Peyer's patch (tissue), 4 donors: ENCODE measurements around the gene PRR7. TPM values are rescaled to one million over a fixed set of nuclear protein-coding genes. Genes with fewer than 3 reads are reported as not detected.

Experiments
- DNase-seq, 3 donors: peaks; one replicate each; pipeline ENCODE4 v3.0.0-alpha.2; 2017 to 2019
- H3K27ac ChIP-seq, 4 donors: fragments of 200-600 bp; sonication (generic); one replicate each; pipeline ENCODE4 v1.5.1; 2016 to 2019
- H3K27me3 ChIP-seq, 2 donors: fragments of 200-600 bp; sonication (generic); one replicate each; pipeline ENCODE4 v1.5.1; 2019
- H3K36me3 ChIP-seq, 3 donors: fragments of 200-600 bp; sonication (generic); one replicate each; pipeline ENCODE4 v1.5.1; 2016 to 2019
- H3K4me1 ChIP-seq, 4 donors: fragments of 200-600 bp; sonication (generic); one replicate each; pipeline ENCODE4 v1.5.1; 2016 to 2019
- H3K4me3 ChIP-seq, 4 donors: fragments of 200-600 bp; sonication (generic); 1 replicate in 3 of 4; 2 replicates in 1 of 4; pipeline ENCODE4 v1.5.1; 2016 to 2019; ENCODE audit warnings: mild to moderate bottlenecking in 1 of 4
- H3K9me3 ChIP-seq, 4 donors: fragments of 200-600 bp; sonication (generic); one replicate each; pipeline ENCODE4 v1.5.1; 2016 to 2019; ENCODE audit warnings: mild to moderate bottlenecking in 1 of 4
- POLR2A ChIP-seq, 2 donors: fragments of 450-650 bp; IDR thresholded peaks; one replicate each; pipeline ENCODE4 v1.5.1; 2017; ENCODE audit warnings: antibody characterized with exemption in 2 of 2, mild to moderate bottlenecking in 2 of 2, moderate library complexity in 2 of 2
- total RNA-seq, 4 donors: library from RNA; depleted of rRNA; stranded (reverse); fragments of >200 nt; gene quantifications; one replicate each; pipeline ENCODE4 v1.1.0, GENCODE V29; 2016
- TF ChIP-seq, protein P1 (sequence below), 6 experiments: fragments of 450-650 bp in 4 of 6; fragments of 200-600 bp in 2 of 6; sonication (generic) in 1 of 6; IDR thresholded peaks; one replicate each; pipeline ENCODE4 v1.5.1; 2017 to 2019; ENCODE audit warnings: antibody characterized with exemption in 6 of 6, mild to moderate bottlenecking in 3 of 6, moderate library complexity in 1 of 6

PRR7 gene
- total RNA-seq, 4 donors from 2014 or later, result 0.70 to 2.2 (median 1.9) TPM; not detected in 1

DNA sequence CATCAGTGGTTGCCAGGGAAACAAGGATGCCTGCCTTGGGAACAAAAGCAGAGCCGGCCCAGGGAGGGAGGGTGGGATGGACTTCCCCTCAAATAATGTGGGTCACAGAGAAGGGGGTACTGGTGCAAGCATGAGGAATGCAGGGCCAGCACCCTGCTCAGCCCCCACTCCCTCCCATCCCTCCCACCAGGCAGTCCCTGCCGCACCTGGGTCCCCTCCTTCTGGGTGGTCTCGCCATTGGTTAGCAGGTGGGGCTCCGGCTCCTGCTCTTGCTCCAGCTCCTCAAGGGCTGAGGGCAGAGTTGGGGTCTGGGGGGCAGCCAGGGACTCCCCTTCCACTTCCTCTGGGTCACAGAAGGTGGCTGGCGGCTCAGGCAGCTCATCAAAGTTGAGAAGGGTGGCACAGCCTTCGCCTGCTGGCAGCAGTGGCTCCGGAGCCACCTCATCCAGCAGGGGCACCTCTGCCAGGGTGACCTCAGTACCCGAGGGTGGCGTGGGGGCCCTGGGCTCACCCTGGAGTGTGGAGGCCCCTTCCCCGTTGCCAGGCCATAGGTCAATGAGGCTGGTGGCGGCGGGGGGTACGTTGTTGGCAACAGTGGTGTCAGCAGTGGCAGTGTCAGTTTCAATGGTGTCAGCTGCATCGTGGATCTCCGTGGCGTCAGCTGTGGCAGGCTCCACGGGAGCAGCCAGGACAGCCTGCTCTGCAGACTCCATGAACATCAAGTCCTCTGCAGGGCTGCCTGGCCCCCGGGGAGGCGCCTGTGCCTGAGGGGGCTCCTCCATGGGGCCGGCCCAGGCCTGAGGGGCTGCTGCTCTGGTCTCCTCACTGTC lies 11.5 kb downstream of the PRR7 start:
- Histone ChIP-seq H3K4me1 (peaks cover 3 to 24% (median 10%) of the 10 kb centered on the region in 4 donors), H3K4me3 (no peak overlapping the region), H3K27me3 (no peaks in the 10 kb centered on the region), H3K9me3 (no peaks in the 10 kb centered on the region), H3K36me3 (no peaks in the 10 kb centered on the region), H3K27ac (no peak overlapping the region)
- no peak for DNase-seq
- TF ChIP-seq, protein P1, sequence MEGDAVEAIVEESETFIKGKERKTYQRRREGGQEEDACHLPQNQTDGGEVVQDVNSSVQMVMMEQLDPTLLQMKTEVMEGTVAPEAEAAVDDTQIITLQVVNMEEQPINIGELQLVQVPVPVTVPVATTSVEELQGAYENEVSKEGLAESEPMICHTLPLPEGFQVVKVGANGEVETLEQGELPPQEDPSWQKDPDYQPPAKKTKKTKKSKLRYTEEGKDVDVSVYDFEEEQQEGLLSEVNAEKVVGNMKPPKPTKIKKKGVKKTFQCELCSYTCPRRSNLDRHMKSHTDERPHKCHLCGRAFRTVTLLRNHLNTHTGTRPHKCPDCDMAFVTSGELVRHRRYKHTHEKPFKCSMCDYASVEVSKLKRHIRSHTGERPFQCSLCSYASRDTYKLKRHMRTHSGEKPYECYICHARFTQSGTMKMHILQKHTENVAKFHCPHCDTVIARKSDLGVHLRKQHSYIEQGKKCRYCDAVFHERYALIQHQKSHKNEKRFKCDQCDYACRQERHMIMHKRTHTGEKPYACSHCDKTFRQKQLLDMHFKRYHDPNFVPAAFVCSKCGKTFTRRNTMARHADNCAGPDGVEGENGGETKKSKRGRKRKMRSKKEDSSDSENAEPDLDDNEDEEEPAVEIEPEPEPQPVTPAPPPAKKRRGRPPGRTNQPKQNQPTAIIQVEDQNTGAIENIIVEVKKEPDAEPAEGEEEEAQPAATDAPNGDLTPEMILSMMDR (IDR thresholded peaks at IDR 0.05), result no peak
- no peak for TF ChIP-seq POLR2A (IDR thresholded peaks at IDR 0.05)

DNA sequence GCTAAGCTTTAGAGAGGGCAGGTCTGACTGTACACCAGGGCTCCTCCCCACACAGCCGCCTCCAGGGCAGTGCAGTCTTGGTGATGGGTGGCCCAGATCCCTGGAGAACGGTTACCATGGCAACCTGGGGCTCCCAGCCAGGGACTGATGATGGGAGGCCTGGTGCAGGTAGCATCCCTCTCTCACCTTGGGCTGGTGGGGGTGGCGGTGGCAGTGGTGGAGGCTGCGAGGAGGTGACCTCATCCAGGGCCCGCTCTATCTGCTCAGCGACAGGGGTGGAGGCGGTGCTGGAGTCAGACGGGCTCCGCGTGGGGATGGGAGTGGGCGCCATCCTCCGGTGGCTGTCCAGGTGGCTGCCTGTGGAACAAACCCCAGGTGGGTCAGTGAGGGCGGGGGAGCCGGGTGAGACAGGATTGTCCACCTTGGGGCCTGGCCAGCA lies 12.3 kb downstream of the PRR7 start:
- TF ChIP-seq, protein P1 (IDR thresholded peaks at IDR 0.05), result no peak
- TF ChIP-seq POLR2A (IDR thresholded peaks at IDR 0.05), result no peak
- Histone ChIP-seq H3K36me3 (no peaks in the 10 kb centered on the region), H3K27me3 (no peaks in the 10 kb centered on the region), H3K4me1 (peaks cover 3 to 18% (median 8%) of the 10 kb centered on the region in 4 donors), H3K4me3 (no peak overlapping the region), H3K9me3 (no peaks in the 10 kb centered on the region), H3K27ac (no peak overlapping the region)
- DNase-seq, result no peak

DNA sequence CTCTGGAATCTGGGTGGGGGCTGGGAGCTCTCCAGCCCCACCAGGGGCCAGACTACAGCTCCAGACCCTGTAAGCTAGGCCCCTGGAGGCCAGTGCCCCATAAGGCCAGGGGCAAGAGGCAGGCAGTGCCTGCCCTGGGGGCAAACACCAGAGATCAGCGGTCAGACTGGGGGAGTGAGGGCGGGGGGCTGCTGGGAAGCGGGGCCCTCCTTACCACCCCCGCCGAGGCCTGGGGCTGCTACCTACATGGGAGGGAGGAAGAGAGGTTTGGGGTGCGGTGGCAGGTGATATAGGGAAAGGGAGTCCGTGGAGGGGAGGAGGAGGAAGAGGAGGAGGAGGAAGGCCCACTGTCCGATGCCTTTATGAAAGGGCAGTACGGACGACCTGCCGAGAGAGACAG lies 12.7 kb downstream of the PRR7 start:
- Histone ChIP-seq H3K36me3 (no peaks in the 10 kb centered on the region), H3K4me3 (no peak overlapping the region), H3K9me3 (no peaks in the 10 kb centered on the region), H3K27me3 (no peaks in the 10 kb centered on the region), H3K4me1 (peaks cover 3 to 14% (median 4%) of the 10 kb centered on the region in 4 donors), H3K27ac (no peak overlapping the region)
- DNase-seq, result no peak
- TF ChIP-seq, protein P1 (IDR thresholded peaks at IDR 0.05), result no peak
- no peak for TF ChIP-seq POLR2A (IDR thresholded peaks at IDR 0.05)

DNA sequence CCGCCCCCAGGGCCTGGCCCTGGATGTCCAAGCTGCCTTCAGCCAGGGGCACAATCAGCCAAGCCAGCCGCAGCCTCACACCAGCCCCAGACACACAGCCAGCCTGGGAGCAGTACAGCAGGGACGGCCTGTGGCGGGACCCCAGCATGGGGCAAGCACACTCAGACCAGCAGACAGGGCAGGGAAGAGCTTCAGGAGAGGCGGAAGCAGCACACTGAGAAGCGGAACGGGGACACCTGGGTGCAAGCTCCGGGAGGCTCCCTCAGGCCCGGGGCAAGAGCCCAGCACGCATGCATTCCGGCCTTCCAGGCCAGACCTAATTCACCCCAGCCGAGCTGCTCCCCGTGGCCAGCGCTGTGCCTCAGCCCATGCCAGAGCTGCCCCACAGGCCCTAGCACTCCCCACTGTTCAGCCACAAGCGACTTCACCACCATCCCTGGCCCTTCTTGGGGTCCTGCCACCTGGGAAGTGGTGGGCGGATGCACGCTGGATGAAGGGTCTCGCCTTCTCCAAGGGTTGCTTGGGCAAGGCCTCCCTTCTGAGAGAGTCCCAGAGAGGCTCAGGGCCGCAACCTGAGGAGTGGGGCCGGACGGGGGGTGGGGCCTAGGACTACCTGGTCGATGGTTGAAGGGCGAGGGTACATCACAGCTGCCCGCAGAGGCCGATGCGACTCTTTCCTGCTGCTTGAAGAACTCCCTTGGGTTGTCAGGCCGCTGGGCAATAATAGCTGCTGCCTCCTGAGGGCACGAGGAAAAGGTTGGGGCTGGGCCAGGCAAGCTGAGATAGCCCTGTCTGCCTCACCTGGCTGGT lies 13.4 kb downstream of the PRR7 start:
- Histone ChIP-seq H3K27me3 (no peaks in the 10 kb centered on the region), H3K9me3 (no peaks in the 10 kb centered on the region), H3K36me3 (no peaks in the 10 kb centered on the region), H3K4me3 (no peak overlapping the region), H3K4me1 (peaks cover 2 to 12% (median 3%) of the 10 kb centered on the region in 4 donors), H3K27ac (no peak overlapping the region)
- TF ChIP-seq, protein P1 (IDR thresholded peaks at IDR 0.05), result no peak
- no peak for TF ChIP-seq POLR2A (IDR thresholded peaks at IDR 0.05)
- no peak for DNase-seq

DNA sequence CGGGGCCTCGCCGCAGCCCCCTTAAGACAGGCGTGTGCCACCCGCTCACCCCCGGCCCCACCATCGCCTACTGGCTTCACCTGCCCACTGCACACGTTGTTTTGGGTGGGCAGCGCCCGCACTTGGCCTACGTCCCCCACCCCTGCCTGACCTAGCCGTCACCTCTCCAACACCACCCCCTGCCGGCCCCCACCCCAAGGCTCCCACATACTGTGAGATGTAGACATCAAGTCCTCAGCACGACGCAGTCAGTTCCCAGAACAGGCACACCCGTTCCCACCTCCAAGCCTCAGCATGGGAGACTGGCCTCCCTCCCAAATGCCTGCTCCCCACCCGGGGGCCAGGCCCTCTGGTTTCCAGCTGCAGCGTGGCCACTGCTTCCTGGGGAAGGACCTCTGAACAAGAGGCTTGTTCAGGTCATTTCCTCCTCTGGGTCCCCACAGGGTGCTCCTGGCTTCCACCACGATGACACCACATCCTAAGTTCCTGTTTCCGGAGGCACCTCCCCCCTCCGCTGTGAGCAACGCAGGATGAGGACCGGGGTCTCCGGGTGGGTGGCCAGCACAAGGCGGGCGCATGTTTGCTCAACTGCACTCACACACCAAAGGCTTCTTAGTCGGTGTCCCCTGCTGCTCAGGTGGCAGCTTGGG lies 15.5 kb downstream of the PRR7 start:
- peaks cover 0 to 16% (median 0%) of the 10 kb centered on the region in 3 donors for H3K36me3 ChIP-seq
- H3K27me3 ChIP-seq, result no peaks in the 10 kb centered on the region
- H3K9me3 ChIP-seq, result no peaks in the 10 kb centered on the region
- DNase-seq, result no peak
- no peak for TF ChIP-seq POLR2A (IDR thresholded peaks at IDR 0.05)
- TF ChIP-seq, protein P1 (IDR thresholded peaks at IDR 0.05), result no peak
- H3K4me3 ChIP-seq, result no peak overlapping the region
- H3K4me1 ChIP-seq, result peaks cover 0 to 1% (median 0%) of the 10 kb centered on the region in 4 donors
- no peak overlapping the region for H3K27ac ChIP-seq
